ENCODE results near the gene ITGB3. TPM values are rescaled to one million over a fixed set of nuclear protein-coding genes. Genes with fewer than 3 reads are reported as not detected.

The ITGB3 gene
- total RNA-seq, 1 experiment from 2014 or later, result not detected

GRCh38 chr17:47299239-47299910 is 45.7 kb downstream of the ITGB3 start:
- no peak overlapping the region for H3K27ac ChIP-seq (ENCODE audit: low read depth, low read length)
- ATAC-seq (no peak), DNase-seq (ENCODE audit: low read depth, low spot score) (no peak)
- no peaks in the 10 kb centered on the region for H3K4me1 ChIP-seq (ENCODE audit: control insufficient read depth in 1 of 2, insufficient read depth in 2 of 2, low read length in 2 of 2)
- RAD21 ChIA-PET (ENCODE audit: low non-redundant PET in 1 of 2, low total read pairs in 2 of 2, uncharacterized antibody in 2 of 2, unreplicated experiment in 2 of 2), result no interaction called here
- H3K9me3 ChIP-seq (ENCODE audit: control insufficient read depth in 1 of 2, insufficient read depth in 1 of 2, low read depth in 1 of 2, low read length in 2 of 2), result no peaks in the 10 kb centered on the region
- H4K20me1 ChIP-seq (ENCODE audit: insufficient read depth), result no peaks in the 10 kb centered on the region
- H3K36me3 ChIP-seq (ENCODE audit: control insufficient read depth in 1 of 2, insufficient read depth in 2 of 2, low read length in 2 of 2), result no peaks in the 10 kb centered on the region
- no peak overlapping the region for H2AFZ ChIP-seq (ENCODE audit: low read depth, low read length, poor library complexity, severe bottlenecking)
- POLR2A ChIA-PET, result no interaction called here
- H3K4me3 ChIP-seq (replicated peaks in 1 of 2; ENCODE audit: low read depth in 1 of 2, low read length in 2 of 2), result no peak overlapping the region
- no peaks in the 10 kb centered on the region for H3K9me2 ChIP-seq (ENCODE audit: insufficient read depth)
- CTCF ChIA-PET, result no interaction called here
- H3K4me2 ChIP-seq (ENCODE audit: low read length), result no peak overlapping the region
- no peak overlapping the region for H3K9ac ChIP-seq (ENCODE audit: low read length)
- intact Hi-C loops (cut with micrococcal nuclease), result no loop called here
- H3K79me2 ChIP-seq (ENCODE audit: insufficient read depth, low read length), result no peaks in the 10 kb centered on the region
- TF ChIP-seq SP1 (IDR thresholded peaks at IDR 0.05; ENCODE audit: low read depth) (no peak), JUND (IDR thresholded peaks at IDR 0.05) (no peak), SRF (IDR thresholded peaks at IDR 0.05; ENCODE audit: low read depth) (no peak), ELF1 (IDR thresholded peaks at IDR 0.05; ENCODE audit: borderline replicate concordance, low read depth) (no peak), RAD21 (IDR thresholded peaks at IDR 0.05; ENCODE audit: low read depth) (no peak), ZBTB33 (IDR thresholded peaks at IDR 0.05; ENCODE audit: extremely low read depth, insufficient replicate concordance, low read length) (no peak), MAX (IDR thresholded peaks at IDR 0.05) (no peak), ATF3 (IDR thresholded peaks at IDR 0.05) (no peak)
- H3K27me3 ChIP-seq (ENCODE audit: insufficient read depth, low read length), result no peaks in the 10 kb centered on the region
- BruUV-seq (replicated peaks), result no TSS peak

All from HCT116 (cell line).